ENCODE measurements around the gene TMPRSS2. TPM values are rescaled to one million over a fixed set of nuclear protein-coding genes. Genes with fewer than 3 reads are reported as not detected.

The TMPRSS2 gene
- total RNA-seq, 1 experiment from 2014 or later = 1.1 TPM

DNA sequence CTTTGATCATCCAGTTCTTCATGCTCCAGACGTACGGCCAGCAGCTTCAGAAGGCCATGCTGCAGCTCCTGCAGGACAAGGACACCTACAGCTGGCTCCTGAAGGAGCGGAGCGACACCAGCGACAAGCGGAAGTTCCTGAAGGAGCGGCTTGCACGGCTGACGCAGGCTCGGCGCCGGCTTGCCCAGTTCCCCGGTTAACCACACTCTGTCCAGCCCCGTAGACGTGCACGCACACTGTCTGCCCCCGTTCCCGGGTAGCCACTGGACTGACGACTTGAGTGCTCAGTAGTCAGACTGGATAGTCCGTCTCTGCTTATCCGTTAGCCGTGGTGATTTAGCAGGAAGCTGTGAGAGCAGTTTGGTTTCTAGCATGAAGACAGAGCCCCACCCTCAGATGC is 49.4 kb downstream of the TMPRSS2 start:
- Histone ChIP-seq H3K4me3 (replicated peaks in 1 of 2; ENCODE audit: low read depth in 1 of 2, low read length in 2 of 2) (no peak overlapping the region), H3K79me2 (ENCODE audit: insufficient read depth, low read length) (no peaks in the 10 kb centered on the region), H4K20me1 (ENCODE audit: insufficient read depth) (no peaks in the 10 kb centered on the region), H3K9me3 (ENCODE audit: control insufficient read depth in 1 of 2, insufficient read depth in 1 of 2, low read depth in 1 of 2, low read length in 2 of 2) (no peaks in the 10 kb centered on the region), H3K9ac (ENCODE audit: low read length) (no peak overlapping the region), H2AFZ (ENCODE audit: low read depth, low read length, poor library complexity, severe bottlenecking) (no peak overlapping the region), H3K9me2 (ENCODE audit: insufficient read depth) (no peaks in the 10 kb centered on the region), H3K4me1 (ENCODE audit: control insufficient read depth in 1 of 2, insufficient read depth in 2 of 2, low read length in 2 of 2) (no peaks in the 10 kb centered on the region), H3K27ac (ENCODE audit: low read depth, low read length) (no peak overlapping the region), H3K36me3 (ENCODE audit: control insufficient read depth in 1 of 2, insufficient read depth in 2 of 2, low read length in 2 of 2) (no peaks in the 10 kb centered on the region), H3K27me3 (ENCODE audit: insufficient read depth, low read length) (no peaks in the 10 kb centered on the region), H3K4me2 (ENCODE audit: low read length) (no peak overlapping the region)
- DNase-seq (ENCODE audit: low read depth, low spot score) (no peak), ATAC-seq (no peak)
- RAD21 ChIA-PET (ENCODE audit: low non-redundant PET in 1 of 2, low total read pairs in 2 of 2, uncharacterized antibody in 2 of 2, unreplicated experiment in 2 of 2) = interaction anchor here in 1 of 2 experiments (1.2 kb wide), 1 partner anchor 175 kb away, joined by 3 read pairs; no protein-coding TSS in a partner anchor
- intact Hi-C loops (cut with micrococcal nuclease) = no loop called here
- TF ChIP-seq, protein P1, sequence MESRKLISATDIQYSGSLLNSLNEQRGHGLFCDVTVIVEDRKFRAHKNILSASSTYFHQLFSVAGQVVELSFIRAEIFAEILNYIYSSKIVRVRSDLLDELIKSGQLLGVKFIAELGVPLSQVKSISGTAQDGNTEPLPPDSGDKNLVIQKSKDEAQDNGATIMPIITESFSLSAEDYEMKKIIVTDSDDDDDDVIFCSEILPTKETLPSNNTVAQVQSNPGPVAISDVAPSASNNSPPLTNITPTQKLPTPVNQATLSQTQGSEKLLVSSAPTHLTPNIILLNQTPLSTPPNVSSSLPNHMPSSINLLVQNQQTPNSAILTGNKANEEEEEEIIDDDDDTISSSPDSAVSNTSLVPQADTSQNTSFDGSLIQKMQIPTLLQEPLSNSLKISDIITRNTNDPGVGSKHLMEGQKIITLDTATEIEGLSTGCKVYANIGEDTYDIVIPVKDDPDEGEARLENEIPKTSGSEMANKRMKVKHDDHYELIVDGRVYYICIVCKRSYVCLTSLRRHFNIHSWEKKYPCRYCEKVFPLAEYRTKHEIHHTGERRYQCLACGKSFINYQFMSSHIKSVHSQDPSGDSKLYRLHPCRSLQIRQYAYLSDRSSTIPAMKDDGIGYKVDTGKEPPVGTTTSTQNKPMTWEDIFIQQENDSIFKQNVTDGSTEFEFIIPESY (IDR thresholded peaks at IDR 0.05; ENCODE audit: extremely low read depth, insufficient replicate concordance, low read length) = no peak
- TF ChIP-seq TCF7L2 (IDR thresholded peaks at IDR 0.05; ENCODE audit: borderline replicate concordance, extremely low read depth, insufficient read depth, insufficient read length) (no peak), SRF (IDR thresholded peaks at IDR 0.05; ENCODE audit: low read depth) (no peak), ZNF274 (IDR thresholded peaks at IDR 0.05; ENCODE audit: low read depth, low read length) (no peak), POLR2AphosphoS5 (IDR thresholded peaks at IDR 0.05; ENCODE audit: low read depth, low read length) (no peak), EGR1 (IDR thresholded peaks at IDR 0.05; ENCODE audit: low read depth) (no peak), ELF1 (IDR thresholded peaks at IDR 0.05; ENCODE audit: borderline replicate concordance, low read depth) (no peak), JUND (IDR thresholded peaks at IDR 0.05) (no peak)
- TF ChIP-seq, protein P2, sequence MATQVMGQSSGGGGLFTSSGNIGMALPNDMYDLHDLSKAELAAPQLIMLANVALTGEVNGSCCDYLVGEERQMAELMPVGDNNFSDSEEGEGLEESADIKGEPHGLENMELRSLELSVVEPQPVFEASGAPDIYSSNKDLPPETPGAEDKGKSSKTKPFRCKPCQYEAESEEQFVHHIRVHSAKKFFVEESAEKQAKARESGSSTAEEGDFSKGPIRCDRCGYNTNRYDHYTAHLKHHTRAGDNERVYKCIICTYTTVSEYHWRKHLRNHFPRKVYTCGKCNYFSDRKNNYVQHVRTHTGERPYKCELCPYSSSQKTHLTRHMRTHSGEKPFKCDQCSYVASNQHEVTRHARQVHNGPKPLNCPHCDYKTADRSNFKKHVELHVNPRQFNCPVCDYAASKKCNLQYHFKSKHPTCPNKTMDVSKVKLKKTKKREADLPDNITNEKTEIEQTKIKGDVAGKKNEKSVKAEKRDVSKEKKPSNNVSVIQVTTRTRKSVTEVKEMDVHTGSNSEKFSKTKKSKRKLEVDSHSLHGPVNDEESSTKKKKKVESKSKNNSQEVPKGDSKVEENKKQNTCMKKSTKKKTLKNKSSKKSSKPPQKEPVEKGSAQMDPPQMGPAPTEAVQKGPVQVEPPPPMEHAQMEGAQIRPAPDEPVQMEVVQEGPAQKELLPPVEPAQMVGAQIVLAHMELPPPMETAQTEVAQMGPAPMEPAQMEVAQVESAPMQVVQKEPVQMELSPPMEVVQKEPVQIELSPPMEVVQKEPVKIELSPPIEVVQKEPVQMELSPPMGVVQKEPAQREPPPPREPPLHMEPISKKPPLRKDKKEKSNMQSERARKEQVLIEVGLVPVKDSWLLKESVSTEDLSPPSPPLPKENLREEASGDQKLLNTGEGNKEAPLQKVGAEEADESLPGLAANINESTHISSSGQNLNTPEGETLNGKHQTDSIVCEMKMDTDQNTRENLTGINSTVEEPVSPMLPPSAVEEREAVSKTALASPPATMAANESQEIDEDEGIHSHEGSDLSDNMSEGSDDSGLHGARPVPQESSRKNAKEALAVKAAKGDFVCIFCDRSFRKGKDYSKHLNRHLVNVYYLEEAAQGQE (IDR thresholded peaks at IDR 0.05; ENCODE audit: low read depth) = no peak
- TF ChIP-seq, protein P3, sequence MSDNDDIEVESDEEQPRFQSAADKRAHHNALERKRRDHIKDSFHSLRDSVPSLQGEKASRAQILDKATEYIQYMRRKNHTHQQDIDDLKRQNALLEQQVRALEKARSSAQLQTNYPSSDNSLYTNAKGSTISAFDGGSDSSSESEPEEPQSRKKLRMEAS (IDR thresholded peaks at IDR 0.05) = no peak
- TF ChIP-seq, protein P4, sequence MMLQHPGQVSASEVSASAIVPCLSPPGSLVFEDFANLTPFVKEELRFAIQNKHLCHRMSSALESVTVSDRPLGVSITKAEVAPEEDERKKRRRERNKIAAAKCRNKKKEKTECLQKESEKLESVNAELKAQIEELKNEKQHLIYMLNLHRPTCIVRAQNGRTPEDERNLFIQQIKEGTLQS (IDR thresholded peaks at IDR 0.05) = no peak
- no TSS peak for BruUV-seq (replicated peaks)
- POLR2A ChIA-PET = no interaction called here
- CTCF ChIA-PET = interaction anchor here (2.5 kb wide), 1 partner anchor 175 kb away, joined by 55 read pairs; no protein-coding TSS in a partner anchor

Data from HCT116 (cell line).